Mesenteric fat pad (tissue), 1 donor: ENCODE measurements around the gene THEMIS2. TPM values are rescaled to one million over a fixed set of nuclear protein-coding genes. Genes with fewer than 3 reads are reported as not detected.

ENCODE experiments used
- DNase-seq: peaks from one replicate; pipeline ENCODE4 v3.0.0-alpha.2; 2020; ENCODE audit warnings: low spot score
- total RNA-seq: library from RNA; stranded (reverse); fragmentation: NEBNext Ultra II Directional; extraction: Animal tissue kit (Norgen Biotek cat#: 25700); gene quantifications from one replicate; pipeline ENCODE4 v1.2.1, GENCODE V29; 2021
- donor health status: DM: yes; HTN: yes; CAD: no.

The THEMIS2 gene
- total RNA-seq, 1 donor from 2014 or later = 64.9 TPM

DNA sequence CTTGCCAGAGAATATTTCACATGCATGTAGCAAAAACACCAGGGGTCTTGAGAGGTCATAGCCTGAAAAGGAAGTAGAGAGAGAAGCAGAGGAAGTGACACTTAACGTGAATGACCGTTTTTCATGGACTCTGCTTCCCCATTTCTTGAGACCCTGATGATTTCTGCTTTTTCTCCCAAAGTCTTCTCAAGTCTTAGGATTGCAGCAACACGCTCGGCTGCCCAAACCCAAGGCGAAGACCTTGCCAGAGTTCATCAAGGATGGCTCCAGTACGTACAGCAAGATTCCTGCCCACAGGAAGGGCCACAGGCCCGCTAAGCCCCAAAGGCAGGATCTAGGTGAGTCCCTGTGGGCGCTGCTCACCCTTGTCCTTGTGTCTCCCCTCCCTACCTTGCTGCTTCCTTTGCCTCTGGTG is 12.8 kb downstream of the THEMIS2 start:
- DNase-seq = peak; percentile 72

DNA sequence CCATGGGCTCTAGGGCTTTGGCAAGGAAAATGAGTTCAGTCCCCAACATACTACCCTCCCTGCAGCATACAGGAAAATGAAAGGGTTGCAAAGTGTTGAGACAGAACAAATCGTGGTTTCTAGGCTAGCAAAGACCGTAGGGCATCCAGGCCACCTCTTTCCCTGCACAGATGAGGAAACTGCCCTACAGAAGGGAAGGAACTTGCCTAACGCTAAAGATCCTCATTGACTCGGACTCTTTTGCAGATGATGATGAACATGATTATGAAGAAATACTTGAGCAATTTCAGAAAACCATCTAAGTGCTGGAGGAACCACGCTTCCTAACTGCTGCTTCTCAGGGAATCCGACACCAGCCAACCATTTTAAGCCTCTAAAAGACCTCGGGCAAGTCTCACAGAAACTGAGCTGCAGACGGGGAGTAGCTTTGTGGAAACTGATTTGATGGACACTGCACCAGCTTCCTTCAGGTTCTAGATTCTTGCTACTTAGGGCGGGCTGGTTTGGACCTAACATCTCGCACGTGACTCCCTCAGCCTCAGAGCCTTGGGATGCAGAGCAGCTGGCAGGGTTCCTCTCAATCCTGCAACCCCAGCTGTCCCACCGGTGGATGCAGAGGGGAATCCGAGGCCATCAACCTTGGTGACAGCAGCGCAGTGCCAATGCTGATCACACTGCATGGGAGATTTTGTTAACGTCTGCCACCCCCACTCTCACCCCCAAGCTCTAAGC is 13.4 kb downstream of the THEMIS2 start:
- peak; percentile 74 for DNase-seq

DNA sequence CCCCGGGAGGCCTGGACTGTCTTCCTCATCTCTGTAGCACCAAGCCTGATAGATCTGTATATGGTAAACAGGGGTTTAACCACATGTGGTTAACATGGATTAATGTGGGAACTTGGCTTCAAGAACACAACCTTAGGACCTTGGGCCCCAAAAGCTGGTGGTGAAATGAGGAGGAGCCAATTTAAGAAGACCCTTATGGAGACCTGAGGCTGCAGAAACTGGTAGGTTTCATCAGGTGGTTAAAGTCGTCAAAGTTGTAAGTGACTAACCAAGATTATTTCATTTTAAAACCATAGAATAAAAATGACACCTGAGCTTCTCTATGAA is 14.0 kb downstream of the THEMIS2 start:
- no peak for DNase-seq

DNA sequence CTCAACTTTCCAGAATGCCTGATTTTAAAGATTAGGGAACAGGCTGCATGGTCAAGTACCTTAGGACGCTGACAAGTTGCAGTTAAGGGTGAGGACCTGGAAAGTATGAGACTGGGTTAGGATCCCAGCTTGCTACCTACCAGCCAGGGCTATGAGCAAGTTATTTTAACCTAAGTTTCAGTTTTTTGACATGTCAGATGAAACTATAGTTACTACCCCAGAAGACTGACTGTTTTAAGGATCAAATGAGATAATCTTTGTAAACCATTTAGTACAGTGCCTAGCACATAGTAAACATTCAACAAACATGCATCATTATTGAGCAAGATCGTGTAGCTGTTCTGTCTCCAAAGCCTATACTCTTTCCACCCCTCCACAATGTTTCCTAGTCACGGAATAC is 14.4 kb downstream of the THEMIS2 start:
- DNase-seq = no peak

DNA sequence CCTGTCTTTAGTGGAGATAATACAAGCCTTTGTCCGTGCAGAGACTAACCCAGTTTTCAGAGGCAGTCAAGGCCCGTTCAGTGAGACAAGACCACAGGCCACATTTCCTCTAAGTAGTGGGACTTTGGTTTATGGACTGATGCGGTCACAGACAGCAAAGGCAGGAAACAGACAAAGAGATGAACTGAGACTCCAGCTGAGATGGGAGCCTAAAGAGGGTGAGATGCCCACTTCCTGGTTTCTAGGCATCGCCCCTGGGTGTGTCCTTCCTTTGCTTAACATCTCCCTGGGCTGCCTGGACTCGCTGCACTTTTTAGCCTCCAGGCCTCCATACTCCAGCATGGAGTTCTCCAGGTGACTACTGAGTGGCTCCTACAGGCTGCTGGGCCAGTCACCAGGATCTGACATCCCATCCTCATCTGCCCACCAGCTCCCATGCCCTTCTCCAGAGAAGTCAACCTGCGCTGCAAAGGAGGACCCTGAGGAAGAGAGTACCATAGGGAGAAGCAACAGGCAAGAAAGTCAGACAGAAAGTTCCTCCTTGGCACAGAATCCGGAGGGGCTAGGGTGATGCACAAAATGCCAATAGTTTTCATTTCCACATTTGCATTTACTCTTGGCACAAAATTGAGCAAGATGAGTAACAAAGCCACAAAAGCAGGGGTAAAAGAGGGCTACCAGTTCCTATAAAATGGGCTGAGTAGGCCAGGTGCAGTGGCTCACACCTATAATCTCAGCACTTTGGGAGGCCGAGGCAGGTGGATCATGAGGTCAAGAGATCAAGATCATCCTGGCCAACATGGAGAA is 15.1 kb downstream of the THEMIS2 start:
- DNase-seq = peak; percentile 35

DNA sequence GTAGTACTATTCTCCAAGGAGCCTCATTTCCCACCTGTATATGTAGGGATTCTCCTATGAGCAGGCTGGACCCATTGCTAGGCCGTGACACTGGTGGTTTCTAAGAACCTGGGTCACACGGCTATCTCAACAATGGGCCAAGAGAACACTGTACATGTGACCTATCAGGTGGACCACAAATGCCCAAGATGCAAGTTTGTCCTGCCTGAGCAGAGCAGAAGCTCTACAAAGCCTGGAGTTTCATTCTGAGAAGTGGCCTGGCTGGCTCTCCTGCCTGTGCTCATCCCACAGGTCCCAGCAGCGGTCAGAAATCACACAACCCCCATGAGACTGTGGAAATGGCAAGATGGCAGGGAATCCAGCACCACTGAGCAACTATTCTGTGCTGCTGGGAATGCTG is 17.2 kb downstream of the THEMIS2 start:
- no peak for DNase-seq

DNA sequence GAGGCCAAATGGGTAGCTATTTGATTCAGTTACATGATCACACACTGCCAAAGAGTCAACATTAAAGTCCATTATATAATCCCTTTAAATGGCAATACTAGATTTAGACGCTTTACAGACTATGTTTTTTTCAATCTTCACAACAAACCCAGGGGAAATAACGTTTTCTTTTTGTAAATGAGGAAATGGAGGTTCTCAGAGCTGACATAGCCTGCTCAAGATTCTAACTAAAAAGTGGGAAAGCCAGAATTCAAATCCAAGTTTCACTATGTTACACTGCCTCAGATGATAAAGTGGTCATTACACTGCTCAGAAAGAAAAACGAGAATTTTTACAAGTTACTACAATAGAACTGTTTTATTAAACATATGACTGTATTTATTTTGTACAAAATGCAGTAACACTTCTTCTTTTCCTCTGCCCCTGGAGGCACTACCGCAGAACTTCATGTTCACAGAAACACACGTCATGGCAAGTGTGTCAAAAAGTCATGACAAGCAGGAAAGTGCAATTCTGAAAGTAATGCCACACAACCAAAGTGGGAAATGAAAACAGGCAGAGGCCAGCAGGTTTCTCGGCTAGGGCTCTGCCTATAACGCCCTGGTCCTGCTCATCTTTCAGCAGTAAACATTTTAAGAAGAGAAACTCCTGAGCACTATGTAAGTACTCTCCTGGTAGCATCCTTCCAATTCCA is 19.0 kb downstream of the THEMIS2 start:
- DNase-seq = no peak

DNA sequence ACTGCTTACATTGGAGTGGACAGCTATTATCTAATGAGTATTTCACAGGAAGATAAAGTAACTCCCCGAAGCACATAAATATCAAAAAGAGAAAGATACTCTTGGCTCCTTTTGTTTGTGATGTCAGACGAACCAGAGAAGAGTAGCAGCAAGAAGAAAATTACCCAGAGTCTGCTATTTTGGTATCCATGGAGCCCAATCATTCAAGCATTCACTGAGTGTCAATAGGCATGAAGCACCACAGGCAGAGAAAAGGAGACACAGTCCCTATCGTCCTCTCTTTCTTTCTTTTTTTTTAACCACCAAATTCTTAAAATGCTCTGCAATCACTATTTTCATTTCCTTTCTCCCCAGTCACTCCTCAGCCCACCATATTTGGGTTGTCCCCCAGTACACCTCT is 22.2 kb downstream of the THEMIS2 start:
- no peak for DNase-seq

DNA sequence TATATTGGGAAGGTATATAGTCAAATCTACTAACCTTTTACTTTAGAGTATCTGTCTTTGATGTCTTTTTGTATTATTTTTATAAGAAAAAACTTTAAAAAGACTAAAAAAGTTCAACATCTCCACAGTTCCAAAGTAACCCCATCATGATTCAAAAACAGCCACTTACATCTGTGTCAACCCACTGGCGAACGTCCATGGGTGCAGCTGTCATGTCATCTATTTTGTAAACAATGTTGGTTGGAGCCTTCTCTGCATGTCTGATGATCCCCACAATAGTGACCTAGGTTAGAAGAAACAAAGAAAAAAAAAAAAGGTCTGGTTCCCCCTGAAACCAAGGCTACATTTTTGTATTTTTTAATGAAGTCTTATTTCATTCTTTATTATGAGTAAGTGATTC is 34.4 kb downstream of the THEMIS2 start:
- no peak for DNase-seq

DNA sequence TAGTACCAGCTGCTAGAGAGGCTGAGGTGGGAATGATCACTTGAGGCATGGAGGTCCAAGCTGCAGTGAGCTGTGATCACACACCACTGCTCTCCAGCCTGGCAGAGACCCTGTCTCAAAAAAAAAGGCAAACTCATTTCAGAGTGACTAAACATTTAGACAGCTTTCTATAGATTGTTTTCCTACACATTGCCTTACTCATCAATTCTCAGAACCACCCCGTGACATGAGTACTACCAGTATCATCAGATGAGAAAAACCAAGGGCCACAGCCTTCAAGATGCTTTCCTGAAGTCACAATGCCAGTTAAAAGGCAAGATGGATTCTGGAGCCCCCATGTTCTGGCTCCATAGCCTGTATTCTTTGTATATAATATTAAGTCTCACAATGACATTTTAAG is 40.1 kb downstream of the THEMIS2 start:
- DNase-seq = no peak

DNA sequence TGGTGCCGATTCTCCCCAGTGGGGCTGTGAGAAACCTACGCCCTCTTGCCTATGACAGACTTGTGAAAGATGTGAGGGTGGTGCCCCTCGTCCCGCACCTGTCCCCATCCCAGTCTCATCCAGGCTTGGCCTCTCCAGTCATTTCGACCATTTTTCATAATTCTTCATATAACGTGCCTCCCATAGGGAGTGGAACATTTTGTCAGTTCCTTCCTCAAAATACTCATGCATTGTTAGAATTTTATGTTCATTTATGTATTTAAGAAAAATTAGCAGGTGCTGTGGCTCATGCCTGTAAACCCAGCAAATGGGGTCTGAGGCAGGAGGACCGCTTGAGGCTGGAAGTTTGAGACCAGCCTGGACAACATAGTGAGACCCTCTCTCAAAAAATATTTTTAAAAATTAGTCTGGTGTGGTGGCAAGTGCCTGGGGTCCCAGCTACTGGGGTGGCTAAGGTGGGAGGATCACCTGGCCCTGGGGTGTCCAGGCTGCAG is 42.8 kb downstream of the THEMIS2 start:
- DNase-seq = no peak

DNA sequence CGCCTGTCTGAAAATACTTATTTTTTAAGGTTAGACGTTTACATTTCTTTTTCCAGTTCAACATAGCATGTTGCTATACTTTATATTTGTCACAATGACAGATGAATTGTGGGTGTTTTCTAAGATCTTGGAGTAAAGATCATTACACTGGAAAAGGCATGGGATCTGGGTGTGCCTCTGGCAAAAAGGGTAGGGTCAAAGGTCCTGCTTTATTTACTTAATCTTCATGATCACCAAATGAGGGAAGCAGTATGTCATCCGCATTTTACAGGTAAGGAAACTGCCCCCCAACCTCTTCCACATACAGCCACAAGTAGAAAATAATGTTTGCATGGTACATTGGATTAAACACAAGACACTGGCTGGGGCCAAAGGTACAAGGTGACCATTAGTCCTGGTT is 49.9 kb downstream of the THEMIS2 start:
- DNase-seq = no peak

DNA sequence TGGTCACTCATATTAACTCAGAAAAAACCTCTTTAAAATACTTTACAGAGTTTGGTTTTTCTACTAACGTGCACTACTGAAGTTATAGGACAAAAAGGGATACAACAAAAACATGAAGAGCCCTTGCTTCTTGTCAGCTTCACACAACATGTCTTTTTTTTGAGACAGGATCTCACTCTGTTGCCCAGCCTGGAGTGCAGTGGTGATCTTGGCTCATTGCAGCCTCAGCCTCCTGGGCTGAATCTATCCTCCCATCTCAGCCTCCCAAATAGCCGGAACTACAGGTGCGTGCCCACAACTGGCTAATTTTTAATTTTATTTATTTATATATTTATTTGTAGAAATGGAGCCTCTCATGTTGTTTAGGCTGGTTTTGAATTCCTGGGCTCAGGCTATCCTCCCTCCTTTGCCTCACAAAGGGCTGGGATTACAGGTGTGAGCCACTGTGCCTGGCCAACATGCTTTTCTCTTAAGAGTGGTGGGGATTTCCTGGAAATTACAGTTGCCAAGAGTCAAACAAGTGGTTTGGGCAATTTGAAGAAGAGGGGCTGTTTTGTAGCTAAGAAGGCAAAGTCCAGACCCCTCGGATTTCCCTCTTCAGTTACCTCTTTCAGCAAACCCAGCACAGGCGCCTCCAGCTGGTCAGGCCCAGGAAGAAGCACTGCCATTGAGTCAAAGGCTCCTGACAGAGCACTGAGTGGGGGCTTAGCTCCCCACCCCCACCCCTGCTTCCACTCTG is 56.0 kb downstream of the THEMIS2 start:
- no peak for DNase-seq

DNA sequence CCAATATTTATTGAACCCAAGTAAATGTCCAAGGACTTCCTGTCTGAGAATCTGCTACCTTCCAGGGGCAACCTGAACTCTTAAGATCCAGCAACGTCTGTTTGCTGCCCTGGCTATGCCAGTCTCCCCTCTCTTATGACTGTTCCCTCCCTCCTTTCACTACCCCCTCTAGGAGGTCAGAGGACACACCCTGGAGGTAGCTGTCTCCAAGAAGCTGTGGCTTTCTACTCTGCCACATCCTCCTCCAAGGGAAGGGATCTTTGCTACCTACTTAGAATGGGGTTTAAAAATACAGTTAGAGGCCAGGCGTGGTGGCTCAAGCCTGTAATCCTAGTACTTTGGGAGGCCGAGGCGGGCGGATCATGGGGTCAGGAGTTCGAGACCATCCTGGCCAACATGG is 58.8 kb downstream of the THEMIS2 start:
- DNase-seq = no peak

DNA sequence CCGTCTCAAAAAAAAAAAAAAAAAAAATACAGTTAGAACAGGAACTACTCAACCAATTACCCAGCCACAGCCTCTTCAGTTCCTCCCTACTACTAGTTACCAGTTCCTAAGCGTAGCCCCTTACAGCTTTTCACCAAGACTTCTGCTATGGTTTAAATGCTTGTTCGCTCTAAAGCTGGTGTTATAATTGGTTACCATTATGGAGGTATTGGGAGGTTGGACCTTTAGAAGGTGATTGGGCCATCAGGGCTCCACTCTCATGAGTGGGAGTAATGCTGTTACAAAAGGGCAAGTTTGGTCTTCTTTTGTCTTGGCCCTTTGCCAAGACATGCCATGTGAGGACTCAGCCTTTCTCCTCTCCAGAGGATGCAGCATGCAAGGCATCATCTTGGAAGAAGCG is 59.4 kb downstream of the THEMIS2 start:
- no peak for DNase-seq

DNA sequence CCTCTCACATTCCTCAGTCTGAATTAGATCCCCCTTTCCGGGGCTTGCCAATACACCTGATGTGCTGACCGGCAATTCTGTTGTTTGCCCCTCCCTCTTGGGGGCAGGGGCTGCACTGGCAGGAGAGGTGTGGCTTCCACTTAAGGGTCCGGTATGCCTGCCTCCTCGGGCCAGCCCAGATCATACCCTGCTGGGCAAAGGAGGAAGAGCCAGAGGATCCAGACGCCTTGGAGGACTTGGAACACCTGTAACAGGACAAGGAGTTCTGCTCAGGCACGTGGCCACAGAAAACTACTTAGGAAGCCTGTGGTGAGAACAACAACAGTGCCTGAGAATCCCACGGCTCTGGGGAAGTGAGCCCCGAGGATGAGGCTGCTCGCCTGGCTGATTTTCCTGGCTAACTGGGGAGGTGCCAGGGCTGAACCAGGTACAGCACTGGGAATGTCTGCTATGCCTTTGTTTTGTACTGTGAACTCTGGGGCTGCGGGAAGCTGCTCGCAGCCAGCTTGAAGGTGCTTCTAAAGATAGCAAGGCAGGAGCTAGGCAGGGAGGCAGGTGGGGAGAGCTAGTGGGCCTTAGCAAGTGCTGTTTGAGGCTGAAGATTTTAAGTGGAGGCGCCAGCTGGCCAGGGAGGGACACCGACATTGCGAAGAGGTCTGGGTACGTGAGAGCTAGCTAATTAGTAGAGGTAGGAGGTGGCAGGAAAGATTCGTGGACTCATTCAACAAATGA is 62.6 kb downstream of the THEMIS2 start, which contains the start of gene SMPDL3B:
TSS of gene SMPDL3B (plus strand) at position 183 of the 732 bp plus-strand sequence. CDS start at position 367, 184 bp downstream.
- DNase-seq = no peak

DNA sequence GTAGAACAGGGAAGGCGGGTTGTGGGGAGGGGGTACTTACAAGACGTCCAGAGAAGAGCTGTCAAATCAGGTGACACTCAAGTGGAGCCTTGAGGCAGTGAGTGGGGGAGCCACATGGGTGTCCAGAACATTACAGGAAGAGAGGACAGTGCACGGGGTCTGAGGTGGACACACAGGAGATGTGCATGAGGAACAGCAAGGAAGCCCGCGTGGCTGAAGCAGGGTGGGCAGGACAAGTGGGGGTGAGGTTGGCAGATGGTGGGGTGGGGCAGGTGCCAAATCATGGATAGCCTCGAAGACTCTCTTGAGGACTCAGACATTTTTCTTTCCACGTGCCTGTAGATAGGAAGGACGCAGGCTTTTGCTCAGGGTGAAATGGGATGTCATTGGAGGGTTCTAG is 63.4 kb downstream of the THEMIS2 start:
- no peak for DNase-seq
